Activated T-helper 1 cell treated with anti-CD3 and anti-CD28 coated beads, Interleukin-2, amount 50 U/mL, for 16 hours (primary cell): ENCODE measurements around the gene LIM2.

Experiments used
- DNase-seq, 2 donors: peaks; one replicate each; pipeline ENCODE4 v3.0.0-alpha.2; 2020; ENCODE audit warnings: low read depth in 1 of 2, low spot score in 1 of 2

Gene LIM2

DNA sequence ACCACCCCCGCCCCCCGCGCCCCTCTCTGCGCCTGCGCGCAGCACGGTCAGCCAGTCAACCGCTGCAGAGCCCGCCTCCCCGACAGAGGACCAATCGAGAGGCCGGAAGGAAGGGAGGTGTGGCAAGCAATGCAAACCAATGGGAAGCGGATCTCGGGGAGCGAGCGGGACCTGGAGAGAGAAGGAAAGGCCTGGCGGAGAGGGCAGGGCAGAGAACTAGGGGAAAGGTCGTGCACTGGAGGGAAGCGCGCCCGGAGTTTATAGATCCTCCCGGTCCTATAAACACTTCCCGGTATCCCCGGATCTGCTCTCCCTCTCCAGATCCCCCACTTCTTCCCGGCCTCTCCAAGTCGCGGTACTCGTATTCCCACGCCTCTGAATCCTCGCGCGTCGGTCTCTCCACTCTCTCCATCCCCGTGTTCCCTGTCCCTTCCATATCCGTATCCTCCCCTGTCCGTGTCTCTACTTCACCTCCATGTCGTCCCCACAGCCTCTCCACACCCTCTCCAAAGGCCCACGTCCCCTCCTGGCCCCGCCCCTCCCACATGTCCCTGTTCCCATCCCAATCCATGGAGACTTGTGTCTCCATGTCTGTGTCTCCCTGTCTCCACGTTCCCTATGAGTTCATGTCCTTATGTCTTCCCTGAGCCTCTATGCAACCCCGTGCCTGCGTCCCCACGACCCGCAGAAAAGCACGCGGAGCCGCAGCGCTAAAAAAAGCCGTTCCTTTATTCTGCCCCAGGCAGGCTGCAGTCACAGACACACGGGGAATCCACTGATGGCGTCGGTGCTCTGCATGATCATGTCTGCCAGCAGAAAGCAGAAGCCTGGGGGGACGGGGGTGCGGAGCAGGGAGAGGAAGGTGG, 21.2 kb downstream of the LIM2 start:
- peak; percentile 80 to 86 for DNase-seq

DNA sequence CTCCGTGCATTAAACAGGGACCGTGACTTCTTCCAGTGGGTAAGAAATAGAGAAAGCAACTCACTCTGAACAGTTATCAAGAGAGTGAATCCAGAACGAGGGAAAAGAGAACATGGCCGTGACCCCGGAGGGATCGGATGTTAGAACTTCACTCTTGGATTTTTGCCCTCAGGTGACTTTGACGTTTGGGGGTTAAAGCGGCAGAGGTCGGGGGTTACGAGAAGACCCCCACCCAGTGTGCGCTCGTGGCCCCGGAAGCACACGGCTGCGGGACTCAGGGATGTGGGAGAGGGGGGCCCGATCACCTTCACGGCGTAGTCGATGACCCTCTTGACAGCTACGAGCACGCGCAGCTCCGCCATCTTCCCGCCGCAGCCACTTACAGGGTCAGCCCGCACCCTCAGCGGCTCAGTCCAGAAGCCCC, 21.8 kb downstream of the LIM2 start, which contains the start of gene ETFB:
Gene ETFB (minus strand): TSS at position 424 of the 424 bp plus-strand sequence. CDS start 62 bp downstream, at position 362.
- no peak for DNase-seq

DNA sequence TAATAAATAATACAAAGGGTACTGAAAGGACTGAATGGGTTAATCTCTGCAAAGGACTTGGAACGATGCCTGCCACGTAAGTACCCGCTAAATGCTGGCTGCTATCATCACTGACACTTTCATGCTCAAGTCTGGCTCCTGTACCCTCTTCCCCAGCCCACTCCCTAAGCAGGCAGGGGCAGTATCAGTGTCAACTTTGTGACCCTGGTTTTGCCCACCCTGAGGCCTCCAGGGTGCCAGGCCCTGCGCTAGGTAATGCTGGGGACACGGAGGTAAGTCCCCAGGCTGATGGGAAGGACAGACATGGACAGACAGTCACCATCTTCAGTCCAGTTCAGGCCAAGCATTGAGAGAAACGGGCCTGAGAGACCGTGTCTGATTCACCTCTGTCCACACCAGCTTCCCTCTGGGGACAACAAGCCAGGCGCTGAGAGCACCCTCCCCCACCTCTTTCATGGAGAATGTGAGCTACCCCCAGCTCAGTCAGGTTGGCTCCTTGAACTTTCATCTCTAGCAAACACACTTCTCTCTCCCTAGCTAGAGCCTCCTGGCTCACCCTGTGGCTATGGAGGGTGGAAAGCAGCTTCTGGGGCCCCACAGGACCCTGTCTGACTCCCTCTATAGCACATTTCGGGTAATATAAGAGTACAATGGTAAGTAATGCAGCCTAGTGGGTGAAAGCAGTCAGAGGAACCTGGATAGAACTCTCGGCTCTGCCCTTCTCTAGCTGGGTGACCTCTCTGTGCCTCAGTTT, 22.4 kb downstream of the LIM2 start:
- no peak for DNase-seq

DNA sequence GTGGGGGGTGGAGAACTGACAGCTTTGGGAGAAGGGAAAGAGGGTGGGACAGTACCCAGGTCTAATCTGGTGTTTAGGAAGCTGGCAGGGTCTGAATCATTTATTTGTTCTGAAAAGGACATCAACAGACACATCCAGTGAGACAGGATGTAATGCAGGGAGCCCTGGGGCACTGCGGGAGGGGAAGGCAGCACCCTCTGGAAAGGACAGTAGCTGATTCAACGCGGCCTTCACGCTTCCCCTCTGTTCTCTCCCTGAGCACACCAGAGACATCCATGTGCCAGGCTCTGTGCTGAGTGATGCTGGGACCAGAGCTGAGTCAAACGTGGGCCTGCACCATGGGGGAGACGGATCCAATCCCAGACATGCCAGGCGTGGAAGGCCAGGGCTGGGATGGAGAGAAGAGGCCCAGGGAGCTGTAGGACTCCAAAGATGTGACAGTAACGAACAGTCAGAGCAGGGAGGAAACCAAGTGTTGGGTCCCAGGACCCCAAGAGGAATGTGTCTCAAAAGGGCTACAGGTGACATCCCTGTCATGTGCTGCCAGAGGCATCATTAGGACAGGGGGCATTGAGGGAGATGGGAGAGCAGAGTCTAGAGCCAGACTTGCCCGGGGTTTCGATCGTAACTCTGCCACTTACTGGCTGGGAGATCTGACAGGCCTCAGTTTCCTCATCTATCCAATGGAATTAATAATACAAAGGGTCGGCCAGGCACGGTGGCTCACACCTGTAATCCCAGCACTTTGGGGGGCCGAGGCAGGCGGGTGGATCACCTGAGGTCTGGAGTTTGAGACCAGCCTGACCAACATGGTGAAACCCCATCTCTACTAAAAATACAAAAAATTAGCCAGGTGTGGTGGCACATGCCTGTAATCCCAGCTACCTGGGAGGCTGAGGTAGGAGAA, 23.3 kb downstream of the LIM2 start:
- DNase-seq, result no peak

DNA sequence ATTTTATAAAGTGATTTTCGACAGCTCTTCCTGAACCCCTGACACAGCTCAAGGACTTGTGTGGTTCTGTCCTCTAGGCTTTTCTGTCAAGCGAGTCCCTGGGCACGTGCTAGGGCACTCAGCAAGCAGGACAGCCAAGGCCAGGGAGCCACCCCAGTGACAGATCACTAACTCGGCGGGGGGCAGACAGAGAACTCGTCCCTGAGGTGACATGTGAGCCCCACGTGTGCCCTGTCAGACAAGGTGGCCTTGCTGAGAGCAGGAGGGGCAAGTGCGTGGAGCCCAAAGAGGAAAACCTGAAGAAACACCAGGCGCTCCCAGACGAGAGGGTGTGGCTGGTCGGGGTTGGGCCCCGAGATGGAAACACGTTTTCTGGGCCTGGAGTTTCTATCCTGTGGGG, 26.5 kb downstream of the LIM2 start:
- no peak for DNase-seq

DNA sequence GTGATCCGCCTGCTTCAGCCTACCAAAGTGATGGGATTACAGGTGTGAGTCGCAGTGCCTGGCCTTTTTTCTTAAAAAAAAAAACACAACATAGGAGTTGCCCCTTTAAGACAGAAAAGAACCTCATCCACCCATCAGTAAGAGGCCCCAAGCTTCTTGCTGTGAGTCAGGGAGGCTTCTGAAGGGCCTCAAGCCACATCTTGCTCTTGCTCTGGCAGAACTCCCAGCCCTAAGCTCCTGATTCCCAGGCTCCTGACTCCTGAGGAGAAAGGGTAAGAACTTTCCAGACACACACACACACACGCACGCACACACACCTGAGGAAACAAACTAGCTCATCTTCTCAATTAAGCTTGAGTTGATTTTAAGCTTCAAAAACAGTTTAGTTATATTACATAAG, 28.5 kb downstream of the LIM2 start:
- DNase-seq, result no peak

DNA sequence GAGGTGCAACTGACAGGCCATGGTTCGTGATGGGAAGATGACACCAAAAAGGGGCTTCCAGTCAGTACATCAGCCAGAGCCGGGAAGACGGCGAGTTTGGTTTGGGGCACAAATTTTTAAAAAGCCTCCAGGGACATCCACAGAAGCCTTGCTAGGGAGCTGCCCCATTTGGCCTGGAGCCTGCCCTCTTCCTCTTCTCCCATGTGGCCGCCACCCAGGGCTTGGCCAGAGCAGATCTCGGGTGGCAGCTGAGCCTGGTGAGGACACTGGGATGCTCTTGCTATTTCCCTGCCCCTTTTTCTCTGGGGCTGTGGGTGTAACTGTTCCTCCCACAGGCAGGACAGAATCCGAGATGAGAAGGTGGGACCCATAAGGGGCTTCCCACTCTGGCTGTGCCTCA, 29.8 kb downstream of the LIM2 start:
- DNase-seq, result no peak

DNA sequence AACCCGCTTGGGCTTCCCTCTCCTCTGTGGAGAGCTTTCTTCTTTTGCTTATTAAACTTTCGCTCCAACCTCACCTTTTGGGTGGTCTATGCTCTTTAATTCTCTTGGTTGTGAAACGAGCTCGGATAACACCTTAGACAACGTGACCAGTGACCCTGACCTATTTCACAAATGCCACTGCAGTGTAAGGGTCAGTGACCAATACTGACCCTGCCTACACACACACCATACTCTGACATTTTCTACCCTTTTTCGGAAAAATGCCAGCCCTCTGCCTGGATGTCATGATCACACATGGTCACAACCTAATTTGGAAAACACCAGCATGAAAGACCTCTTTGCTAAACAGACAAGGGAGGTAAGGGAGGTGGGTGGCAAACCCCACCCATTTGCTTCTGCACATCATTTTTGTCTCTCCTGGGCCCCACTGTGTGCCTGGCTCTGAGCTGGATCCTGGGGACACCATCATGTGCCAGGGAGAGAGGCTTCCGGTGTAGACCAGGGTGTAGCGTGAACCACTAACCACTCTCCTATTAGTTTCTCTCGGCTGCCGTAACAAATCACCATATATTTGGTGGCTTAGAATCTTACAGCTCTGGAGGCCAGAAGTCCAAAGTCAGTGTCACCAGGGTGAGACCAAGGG, 31.5 kb downstream of the LIM2 start:
- no peak for DNase-seq

DNA sequence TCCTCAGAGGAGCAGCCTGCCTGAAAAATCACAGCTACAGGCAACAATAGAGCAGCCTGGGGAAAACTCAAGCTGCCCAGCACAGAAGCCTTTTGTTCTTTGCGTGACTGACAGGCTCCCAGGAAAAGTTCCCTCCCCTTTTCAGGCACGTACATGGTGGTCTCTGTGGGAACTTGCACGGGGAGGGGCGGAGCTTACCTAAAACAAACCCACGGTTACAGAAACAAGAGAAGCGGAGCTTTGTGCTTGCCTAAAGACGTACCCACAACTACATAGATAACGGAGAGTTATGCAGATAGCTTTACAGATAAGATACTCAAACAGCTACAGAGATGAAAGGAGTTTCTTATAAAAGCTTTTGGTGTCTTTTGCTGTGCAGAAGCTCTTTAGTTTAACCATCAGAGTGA, 33.0 kb downstream of the LIM2 start:
- DNase-seq, result no peak

DNA sequence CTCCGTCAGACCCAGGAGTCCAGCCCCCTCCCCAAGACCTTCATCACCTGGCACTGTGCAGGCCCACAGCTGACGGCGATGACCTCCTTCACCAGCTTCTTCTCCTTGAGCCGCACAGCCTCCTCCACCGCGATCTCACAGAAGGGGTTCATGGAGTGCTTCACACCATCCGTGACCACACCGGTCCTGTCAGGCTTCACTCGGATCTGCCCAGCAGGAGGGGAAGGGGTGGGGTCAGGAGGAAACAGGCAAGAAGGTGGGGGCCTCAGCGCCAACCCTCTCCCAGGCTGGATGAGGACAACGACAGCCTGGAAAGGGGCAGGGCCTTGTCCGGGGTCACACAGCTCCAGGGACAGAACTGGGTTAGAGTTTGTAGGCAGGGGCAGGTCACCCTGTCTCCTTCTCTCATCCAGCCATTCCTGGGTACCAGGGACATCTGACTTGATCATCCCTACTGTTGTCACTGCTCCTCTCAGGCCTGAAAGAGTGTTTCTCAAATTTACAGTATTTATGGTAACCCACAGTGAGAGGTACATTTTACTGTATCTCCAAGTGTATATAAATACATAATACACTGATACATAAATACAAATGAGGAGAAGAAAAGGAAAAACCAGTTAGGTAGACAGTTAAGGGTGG, 33.6 kb downstream of the LIM2 start:
- DNase-seq, result no peak

DNA sequence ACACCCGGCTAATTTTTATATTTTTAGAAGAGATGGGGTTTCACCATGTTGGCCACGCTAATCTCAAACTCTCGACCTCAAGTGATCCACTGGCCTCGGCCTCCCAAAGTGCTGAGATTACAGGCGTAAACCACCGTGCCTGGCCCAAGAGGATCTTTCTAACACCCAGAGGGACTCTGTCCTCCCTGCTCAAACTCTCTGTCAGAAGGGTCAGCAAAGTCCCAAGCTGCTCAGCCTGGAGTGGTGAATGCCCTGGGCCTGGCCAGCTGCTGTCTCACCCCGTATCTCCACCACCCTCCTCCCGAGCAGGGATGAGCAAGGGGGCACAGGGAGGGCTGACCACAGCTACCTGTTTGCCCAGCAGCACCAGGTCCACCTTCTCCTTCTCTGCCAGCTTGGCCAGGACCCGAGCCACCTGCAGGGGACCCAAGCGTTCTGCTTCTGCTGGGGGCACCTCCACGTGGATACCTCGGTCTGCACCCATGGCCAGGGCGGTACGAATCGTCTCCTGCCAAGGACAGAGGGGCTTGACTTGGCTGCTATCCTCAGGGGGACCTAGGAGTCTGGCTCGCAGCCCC, 34.9 kb downstream of the LIM2 start:
- no peak for DNase-seq

DNA sequence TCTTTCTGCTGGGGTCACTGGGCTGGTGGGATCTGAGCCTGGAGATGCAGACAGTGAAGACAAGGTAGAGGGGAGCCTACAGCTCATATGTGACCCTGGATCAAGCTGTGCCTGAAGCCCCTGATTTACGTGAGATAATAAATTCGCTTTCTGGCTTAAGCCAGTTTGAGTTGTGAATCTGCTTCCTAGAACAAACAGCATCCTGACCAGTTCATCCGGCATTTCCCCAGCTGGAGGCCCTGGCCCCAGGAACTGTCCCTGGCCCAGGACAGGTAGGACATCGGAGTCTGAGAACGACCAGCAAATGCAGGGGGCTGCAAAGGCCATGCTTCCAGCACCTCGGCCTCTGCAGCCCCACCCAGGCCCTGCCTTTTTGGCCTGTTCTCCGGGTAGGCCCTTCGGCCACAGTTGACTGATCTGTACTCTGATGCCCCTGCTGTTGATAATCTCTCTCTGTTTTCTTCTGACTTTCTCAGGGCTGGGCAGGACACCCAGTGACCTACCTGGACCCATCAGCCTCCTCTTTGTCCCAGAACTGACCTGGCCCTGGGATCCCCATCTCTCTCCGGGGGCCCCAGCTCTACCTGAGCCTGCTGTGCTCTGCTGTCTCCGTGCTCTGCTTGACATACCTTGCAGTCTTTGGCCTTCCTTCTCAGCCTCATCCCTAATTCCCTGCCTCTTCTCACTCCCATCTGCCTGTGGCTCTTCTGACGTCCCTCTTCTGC, 36.3 kb downstream of the LIM2 start:
- no peak for DNase-seq

DNA sequence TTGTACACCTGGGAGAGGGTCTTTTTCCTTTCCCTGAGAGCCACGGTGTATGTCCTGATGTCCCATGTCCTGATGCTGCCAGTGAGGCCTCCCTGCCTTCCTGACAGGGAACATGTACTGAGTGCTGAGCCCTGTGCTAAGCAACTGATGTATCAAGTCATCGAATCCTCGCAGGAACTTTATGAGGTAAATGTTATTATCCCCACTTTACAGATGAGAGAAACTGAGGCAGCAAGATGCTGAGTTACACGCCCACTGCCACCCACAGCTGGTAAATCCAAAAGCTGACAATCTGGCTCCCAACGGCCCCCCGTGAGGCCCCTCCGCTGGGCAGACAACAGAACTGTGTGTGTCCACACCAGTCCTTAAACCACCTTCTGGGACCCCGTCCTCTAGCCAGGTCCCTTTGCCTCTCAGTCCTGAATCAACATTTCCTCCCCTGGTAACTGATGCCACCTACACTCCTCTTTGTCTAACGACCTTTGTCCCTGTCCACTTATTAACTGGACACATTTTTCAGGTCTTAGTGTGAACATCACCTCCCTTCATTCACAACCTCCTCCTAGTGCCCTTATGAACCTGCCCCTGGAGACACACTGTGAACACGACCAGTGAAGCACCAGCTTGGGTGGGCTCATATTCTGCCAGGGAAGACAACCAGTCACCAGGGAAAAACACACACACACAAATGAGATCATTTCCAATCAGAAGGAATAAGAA, 40.4 kb downstream of the LIM2 start:
- DNase-seq, result no peak

DNA sequence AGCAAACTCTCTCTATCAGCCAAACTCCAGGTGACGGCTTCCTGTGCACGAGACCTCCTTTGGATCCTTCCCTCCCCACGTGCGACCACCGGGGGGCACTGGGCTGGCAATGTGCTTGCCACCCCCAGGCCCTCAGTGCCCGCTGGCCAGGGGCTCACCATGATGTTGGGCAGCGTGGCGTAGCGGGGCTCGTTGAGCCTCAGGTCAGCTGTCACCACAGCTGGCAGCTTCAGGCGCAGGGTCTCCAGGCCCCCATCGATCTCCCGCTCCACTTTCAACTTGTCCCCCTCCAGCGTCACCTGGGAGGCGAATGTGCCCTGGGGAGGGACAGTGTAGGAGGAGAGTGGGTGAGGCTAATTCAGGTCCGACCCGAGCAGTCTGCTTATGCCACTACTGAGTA, 41.0 kb downstream of the LIM2 start:
- no peak for DNase-seq

DNA sequence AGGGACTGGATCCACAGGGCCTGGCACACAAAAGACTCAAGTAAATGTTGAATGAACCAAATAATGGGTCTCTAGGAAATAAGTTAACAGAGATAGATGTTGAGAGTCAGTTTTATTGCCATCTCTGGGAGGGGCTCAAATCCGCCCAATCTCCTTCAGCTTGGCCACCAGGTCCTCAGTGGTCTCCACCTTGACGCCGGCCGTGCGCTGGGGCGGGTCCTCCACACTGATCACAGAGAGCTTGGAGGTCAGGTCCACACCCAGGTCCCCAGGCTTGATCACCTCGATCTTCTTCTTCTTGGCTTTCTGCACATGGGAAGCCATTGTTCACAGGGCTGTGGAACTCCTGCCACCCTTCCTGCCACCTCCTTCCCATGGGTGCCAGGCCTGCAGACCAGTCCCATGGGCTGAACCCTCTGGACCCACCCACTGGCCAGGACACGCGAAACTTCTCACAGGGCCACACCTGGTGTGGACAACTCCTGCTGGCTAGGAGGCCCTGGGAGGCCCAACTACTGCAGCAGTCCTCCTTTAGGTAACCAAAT, 42.6 kb downstream of the LIM2 start:
- no peak for DNase-seq

DNA sequence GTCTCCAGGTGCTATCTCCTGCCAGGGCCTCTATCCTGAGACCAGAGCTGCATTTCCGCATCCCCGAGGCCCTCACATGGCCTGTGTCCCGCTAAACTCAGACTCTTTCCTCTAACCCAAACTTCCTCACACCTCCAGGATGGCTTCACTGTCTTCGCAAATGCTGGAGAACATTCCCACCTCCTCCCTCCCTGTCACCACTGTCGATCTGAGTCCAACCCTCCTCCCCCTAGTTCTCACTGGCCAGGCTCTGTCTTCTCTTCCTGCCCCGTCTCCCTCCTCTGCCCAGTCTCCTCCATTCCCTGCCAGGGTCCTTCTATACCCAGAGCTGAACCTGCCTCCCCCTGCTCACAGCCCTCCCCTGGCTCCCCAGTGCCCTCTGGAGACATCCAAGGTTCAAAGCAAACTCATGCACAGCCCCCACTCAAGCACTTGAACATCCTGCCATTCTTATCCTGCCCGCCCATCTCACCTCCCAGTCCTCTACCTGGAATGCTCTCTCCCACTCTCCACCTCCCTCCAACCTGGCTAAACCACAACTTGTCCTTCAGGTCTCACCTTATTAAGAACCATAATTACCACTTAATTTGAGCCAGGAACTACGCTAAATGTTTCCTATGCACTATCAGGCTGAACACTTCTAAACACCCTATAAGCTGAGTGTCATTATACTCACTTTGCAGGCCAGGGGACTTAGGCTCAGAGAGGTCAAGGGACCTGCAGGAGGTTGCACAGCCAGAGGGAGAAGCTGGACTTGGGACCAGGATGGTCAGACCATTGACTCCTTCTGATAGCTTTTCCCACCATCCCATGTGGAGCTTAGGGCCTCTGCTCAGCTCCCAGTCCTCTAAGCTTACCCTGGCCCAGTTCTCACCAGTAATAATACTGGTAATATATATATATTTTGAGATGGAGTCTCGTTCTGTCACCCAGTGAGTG, 44.9 kb downstream of the LIM2 start:
- DNase-seq, result no peak

DNA sequence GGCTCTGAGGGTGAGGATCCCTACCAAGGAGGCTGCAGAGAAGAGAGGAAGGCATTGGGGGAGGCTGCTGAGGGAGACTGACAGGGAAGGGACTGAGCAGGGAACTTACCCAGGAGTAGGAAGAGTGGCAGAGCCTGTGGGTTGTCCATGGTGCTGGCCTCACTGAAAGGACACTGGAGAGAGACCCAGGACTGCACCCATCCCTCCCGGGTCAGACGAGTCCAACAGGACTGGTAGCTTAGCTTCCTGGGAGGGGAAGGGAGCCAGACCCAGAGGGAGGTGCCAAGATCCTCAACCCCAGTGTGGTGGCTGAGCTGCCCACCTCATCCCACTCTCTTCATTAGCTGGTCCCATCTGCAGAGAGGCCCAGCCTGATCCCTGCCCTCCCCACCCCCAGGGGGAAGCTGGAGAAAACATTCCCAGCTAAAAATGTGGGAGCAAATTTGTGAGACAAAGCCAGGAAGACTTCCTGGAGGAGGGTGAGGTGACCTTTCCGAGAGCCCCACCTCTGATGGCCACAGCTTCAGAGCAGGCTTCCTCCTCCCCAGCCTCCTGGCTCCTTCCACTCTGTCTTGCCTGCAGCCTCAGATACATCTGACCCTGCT, 45.7 kb downstream of the LIM2 start, which contains the start of gene VSIG10L:
Gene VSIG10L (minus strand): TSS at position 164 of the 605 bp plus-strand sequence. CDS start 15 bp downstream, at position 149.
- no peak for DNase-seq
